Colonic mucosa (tissue), 4 donors: ENCODE measurements around the gene CFAP251. TPM values are rescaled to one million over a fixed set of nuclear protein-coding genes. Genes with fewer than 3 reads are reported as not detected.

Experiments used
- DNase-seq: peaks from one replicate; pipeline ENCODE4 v3.0.0-alpha.2; 2020
- H3K27ac ChIP-seq: fragments of 200-600 bp; one replicate; pipeline ENCODE4 v1.8.0; 2021
- H3K27me3 ChIP-seq: fragments of 200-600 bp; one replicate; pipeline ENCODE4 v1.8.0; 2021
- H3K36me3 ChIP-seq: fragments of 200-600 bp; one replicate; pipeline ENCODE4 v1.8.0; 2021
- H3K4me1 ChIP-seq: fragments of 200-600 bp; one replicate; pipeline ENCODE4 v1.8.0; 2021; ENCODE audit warnings: mild to moderate bottlenecking
- H3K4me3 ChIP-seq: fragments of 200-600 bp; one replicate; pipeline ENCODE4 v1.8.0; 2021
- H3K9ac ChIP-seq, 2 donors: one replicate each; pipeline ENCODE4 v1.7.0; 2013; ENCODE audit warnings: control low read depth in 2 of 2, low read depth in 2 of 2, low read length in 2 of 2
- H3K9me3 ChIP-seq: fragments of 200-600 bp; one replicate; pipeline ENCODE4 v1.8.0; 2021
- intact Hi-C: fragments of 100-400 bp; cut with DNase I; formaldehyde crosslinking; loops from one replicate; pipeline ENCODE4 v1.14.1; 2022
- total RNA-seq, 2 donors: library from RNA; stranded (reverse); fragmentation: NEBNext Ultra II Directional in 1 of 2; extraction: Animal tissue kit (Norgen Biotek cat#: 25700) in 1 of 2; gene quantifications; one replicate each; pipeline ENCODE4 v1.2.1, GENCODE V29; 2021
- TF ChIP-seq, protein P1 (sequence below): fragments of 200-600 bp; IDR thresholded peaks from one replicate; pipeline ENCODE4 v1.8.0; 2022; ENCODE audit warnings: antibody characterized with exemption, mild to moderate bottlenecking
- donor health status: healthy.
- donor health status: DM: no; HTN: no; CAD: no.
- donor health status: DM: no; HTN: no; CAD: no.

Gene CFAP251
- total RNA-seq, 2 donors from 2014 or later, result 0.64 to 0.93 TPM

DNA sequence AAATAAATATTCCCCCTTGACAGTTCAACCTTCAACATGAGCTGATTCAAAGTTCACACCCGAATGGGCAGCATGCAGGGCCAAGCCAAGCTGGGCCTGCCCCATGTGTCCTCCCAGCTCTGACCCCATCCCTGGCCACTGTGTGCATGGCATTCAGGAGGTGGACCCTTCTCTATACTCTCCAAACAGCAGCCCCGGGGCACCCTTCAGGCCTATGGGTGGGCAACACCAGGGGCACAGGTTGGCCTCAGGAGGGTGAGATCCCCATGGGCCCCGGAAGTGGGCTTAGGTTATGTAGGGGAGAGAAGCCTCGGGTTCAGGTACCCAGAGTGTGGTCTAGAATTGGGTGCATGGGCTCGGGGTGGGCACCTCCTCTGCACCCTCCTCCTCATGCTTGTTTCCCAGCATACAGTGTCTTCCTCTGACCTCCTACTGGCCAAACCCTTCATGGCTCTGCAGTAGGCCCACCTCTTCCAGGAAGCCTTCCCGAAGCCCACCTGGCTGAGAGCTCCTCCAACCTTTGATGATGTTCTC lies 71.8 kb downstream of the CFAP251 start:
- Histone ChIP-seq H3K4me1 (no peaks in the 10 kb centered on the region), H3K27me3 (no peaks in the 10 kb centered on the region), H3K27ac (no peak overlapping the region), H3K9ac (no peak overlapping the region), H3K4me3 (no peak overlapping the region), H3K36me3 (no peaks in the 10 kb centered on the region), H3K9me3 (no peaks in the 10 kb centered on the region)
- DNase-seq, result no peak
- intact Hi-C loops, result no loop called here
- TF ChIP-seq, protein P1, sequence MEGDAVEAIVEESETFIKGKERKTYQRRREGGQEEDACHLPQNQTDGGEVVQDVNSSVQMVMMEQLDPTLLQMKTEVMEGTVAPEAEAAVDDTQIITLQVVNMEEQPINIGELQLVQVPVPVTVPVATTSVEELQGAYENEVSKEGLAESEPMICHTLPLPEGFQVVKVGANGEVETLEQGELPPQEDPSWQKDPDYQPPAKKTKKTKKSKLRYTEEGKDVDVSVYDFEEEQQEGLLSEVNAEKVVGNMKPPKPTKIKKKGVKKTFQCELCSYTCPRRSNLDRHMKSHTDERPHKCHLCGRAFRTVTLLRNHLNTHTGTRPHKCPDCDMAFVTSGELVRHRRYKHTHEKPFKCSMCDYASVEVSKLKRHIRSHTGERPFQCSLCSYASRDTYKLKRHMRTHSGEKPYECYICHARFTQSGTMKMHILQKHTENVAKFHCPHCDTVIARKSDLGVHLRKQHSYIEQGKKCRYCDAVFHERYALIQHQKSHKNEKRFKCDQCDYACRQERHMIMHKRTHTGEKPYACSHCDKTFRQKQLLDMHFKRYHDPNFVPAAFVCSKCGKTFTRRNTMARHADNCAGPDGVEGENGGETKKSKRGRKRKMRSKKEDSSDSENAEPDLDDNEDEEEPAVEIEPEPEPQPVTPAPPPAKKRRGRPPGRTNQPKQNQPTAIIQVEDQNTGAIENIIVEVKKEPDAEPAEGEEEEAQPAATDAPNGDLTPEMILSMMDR, result no peak

- Histone ChIP-seq H3K9ac (no peak overlapping the region), H3K4me3 (no peak overlapping the region)
- intact Hi-C loops, result no loop called here
These were observed 72.6 kb downstream of the CFAP251 start for GRCh38 chr12:121990692-121991603.

GRCh38 chr12:121992059-121992879 lies 73.9 kb downstream of the CFAP251 start:
- no peak for DNase-seq
- Histone ChIP-seq H3K9ac (no peak overlapping the region), H3K4me3 (no peak overlapping the region)

More at GRCh38 chr12:121990692-121991603, 72.6 kb downstream of the CFAP251 start:
- H3K4me1 ChIP-seq, result no peaks in the 10 kb centered on the region
- no peaks in the 10 kb centered on the region for H3K36me3 ChIP-seq
- no peaks in the 10 kb centered on the region for H3K27me3 ChIP-seq
- H3K27ac ChIP-seq, result no peak overlapping the region
- TF ChIP-seq, protein P1, result no peak
- no peak for DNase-seq
- no peaks in the 10 kb centered on the region for H3K9me3 ChIP-seq

DNA sequence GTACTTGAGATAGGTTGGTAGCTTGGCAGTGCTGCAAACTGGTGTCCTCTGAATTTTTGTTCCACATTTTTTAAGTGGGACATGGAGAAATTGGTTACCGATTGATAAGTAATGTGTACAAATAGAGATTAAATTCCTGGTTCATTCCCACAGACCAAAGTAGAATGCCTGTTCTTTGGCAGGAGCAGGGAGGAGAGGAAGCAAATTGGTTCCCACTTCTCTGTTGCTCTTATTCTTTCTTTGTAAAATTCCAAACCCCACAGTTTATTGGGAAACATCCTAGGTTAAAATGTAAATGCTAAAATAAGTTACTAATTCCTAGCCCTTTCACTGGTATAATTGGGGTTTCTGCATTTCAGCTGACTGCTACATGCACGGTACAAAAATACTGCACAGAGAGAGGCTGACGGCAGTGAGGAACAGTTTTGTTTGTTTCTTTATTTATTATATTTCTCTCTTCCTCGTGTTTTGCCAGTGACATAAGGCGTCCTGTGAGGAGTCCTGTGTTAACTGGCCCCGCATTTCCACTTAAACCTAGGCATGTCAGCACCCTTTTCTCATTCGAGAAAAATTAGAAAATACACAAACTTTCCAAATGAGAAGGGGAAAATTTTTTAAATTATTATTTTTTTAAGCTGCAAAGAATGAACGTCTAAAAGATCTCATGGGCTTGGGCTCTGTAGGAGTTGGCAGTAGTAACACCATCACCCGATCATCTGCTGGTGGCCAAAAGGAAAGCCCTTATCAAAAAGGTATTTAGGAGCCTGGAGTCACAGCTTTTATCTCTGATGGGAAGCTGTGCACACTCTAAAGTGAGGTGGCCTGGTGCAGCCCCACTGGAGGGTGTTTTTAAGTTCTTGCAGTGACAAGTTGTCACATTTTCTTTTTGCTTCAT lies 77.9 kb downstream of the CFAP251 start:
- Histone ChIP-seq H3K27me3 (no peaks in the 10 kb centered on the region), H3K36me3 (no peaks in the 10 kb centered on the region), H3K9ac (no peak overlapping the region), H3K9me3 (no peaks in the 10 kb centered on the region), H3K27ac (no peak overlapping the region), H3K4me1 (no peaks in the 10 kb centered on the region), H3K4me3 (no peak overlapping the region)
- TF ChIP-seq, protein P1, result no peak
- intact Hi-C loops, result no loop called here
- no peak for DNase-seq

More at GRCh38 chr12:121992059-121992879, 73.9 kb downstream of the CFAP251 start:
- TF ChIP-seq, protein P1, result no peak
- H3K4me1 ChIP-seq, result no peaks in the 10 kb centered on the region
- intact Hi-C loops, result no loop called here
- no peaks in the 10 kb centered on the region for H3K36me3 ChIP-seq
- no peak overlapping the region for H3K27ac ChIP-seq
- H3K9me3 ChIP-seq, result no peaks in the 10 kb centered on the region
- no peaks in the 10 kb centered on the region for H3K27me3 ChIP-seq
